Pancreas (tissue), 10 donors: ENCODE data around the gene ZNF296. TPM values are rescaled to one million over a fixed set of nuclear protein-coding genes. Genes with fewer than 3 reads are reported as not detected.

Experiments used
- ATAC-seq, 4 donors: fragments of 200-7000 bp; cut with Tn5 transposase; one replicate each; pipeline versions ENCODE4 v1.8.0 to v1.9.1; 2020; ENCODE audit warnings: mild to moderate bottlenecking in 4 of 4, moderate library complexity in 4 of 4
- DNase-seq, 6 donors: peaks; one replicate each; pipeline ENCODE4 v3.0.0-alpha.2; 2020
- FAIRE-seq: peaks from 2 replicates; lab custom pipeline; 2012; peaks lifted over from hg19 to GRCh38; lab: Jason Lieb, UNC
- H3K27ac ChIP-seq, 4 donors: fragments of 200-600 bp; sonication (generic); 1 replicate in 3 of 4; 2 replicates in 1 of 4; pipeline versions ENCODE4 v1.5.0 to v1.8.0; 2020
- H3K27me3 ChIP-seq, 4 donors: fragments of 200-600 bp; one replicate each; pipeline ENCODE4 v1.8.0; 2021
- H3K36me3 ChIP-seq, 3 donors: fragments of 200-600 bp; sonication (generic) in 1 of 3; one replicate each; pipeline versions ENCODE4 v1.5.0 to v1.8.0; 2020 to 2021
- H3K4me1 ChIP-seq, 3 donors: fragments of 200-600 bp; one replicate each; pipeline ENCODE4 v1.8.0; 2021
- H3K4me3 ChIP-seq, 4 donors: fragments of 200-600 bp; sonication (generic) in 2 of 4; one replicate each; pipeline versions ENCODE4 v1.5.0 to v1.8.0; 2020 to 2021
- H3K9me3 ChIP-seq, 4 donors: fragments of 200-600 bp; one replicate each; pipeline ENCODE4 v1.8.0; 2021
- WGBS, 2 donors: extraction: QIAGEN DNeasy Blood & Tissue Kit; methylation state at CpG; one replicate each; pipeline ENCODE4 v1.1.7; 2013; 5-methylcytosine and 5-hydroxymethylcytosine counted together
- intact Hi-C, 3 donors: fragments of 100-400 bp; cut with DNase I; formaldehyde crosslinking; loops; one replicate each; pipeline versions ENCODE4 v1.11.1 to v1.14.2; 2022
- polyA plus RNA-seq, 2 donors: library from polyadenylated mRNA; stranded (reverse); fragments of 200-250 nt; gene quantifications; one replicate each; pipeline ENCODE4 v1.2.3, GENCODE V29; 2013
- total RNA-seq, 6 donors: library from RNA; stranded (reverse); fragmentation: NEBNext Ultra II Directional in 4 of 6; extraction: Animal tissue kit (Norgen Biotek cat#: 25700) in 4 of 6; gene quantifications; one replicate each; pipeline versions ENCODE4 v1.2.1 to v1.2.4, GENCODE V29; 2021 to 2023
- TF ChIP-seq, protein P1 (sequence below), 4 donors: fragments of 200-600 bp; sonication (generic) in 3 of 4; IDR thresholded peaks; one replicate each; pipeline versions ENCODE4 v1.5.0 to v1.8.0; 2021; ENCODE audit warnings: antibody characterized with exemption in 4 of 4
- donor health status: healthy with polysubstance abuse.
- donor health status: DM: no; HTN: no; CAD: no; lungs with moderate emphysema.
- donor health status: DM: no; HTN: no; CAD: no.
- donor health status: control.
- donor health status: control.
- donor health status: Bipolar disorder and iron deficiency.
- donor health status: DM: yes; HTN: yes; CAD: no.
- donor health status: DM: no; HTN: no; CAD: no.
- donor health status: DM: no; HTN: no; CAD: no.
- donor health status: DM: yes; HTN: yes; CAD: no.

Gene ZNF296
- total and polyA plus RNA-seq, 8 donors: 0.15 to 2.1 (median 0.47) TPM

DNA sequence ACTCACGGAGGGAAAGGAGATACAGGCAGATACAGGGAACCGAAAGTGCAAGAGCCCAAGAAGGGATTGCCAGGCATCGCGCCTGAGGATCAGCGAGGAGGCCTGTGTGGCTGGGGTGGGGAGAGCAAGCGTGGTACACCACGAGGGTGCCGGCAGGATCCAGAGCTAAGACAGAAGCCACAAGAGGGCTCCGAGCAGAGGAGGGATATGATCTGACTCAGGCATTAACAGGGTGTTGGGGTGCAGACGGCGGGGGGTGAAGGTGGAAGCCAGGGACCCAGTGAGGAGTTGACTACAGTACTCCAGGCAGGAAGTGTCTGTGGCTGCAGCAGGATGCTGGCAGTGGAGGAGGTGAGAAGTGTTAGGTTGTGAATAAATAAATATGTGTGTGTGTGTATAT lies 11.3 kb upstream of the ZNF296 start:
- intact Hi-C loops: no loop called here
- no peak for ATAC-seq
- TF ChIP-seq, protein P1, sequence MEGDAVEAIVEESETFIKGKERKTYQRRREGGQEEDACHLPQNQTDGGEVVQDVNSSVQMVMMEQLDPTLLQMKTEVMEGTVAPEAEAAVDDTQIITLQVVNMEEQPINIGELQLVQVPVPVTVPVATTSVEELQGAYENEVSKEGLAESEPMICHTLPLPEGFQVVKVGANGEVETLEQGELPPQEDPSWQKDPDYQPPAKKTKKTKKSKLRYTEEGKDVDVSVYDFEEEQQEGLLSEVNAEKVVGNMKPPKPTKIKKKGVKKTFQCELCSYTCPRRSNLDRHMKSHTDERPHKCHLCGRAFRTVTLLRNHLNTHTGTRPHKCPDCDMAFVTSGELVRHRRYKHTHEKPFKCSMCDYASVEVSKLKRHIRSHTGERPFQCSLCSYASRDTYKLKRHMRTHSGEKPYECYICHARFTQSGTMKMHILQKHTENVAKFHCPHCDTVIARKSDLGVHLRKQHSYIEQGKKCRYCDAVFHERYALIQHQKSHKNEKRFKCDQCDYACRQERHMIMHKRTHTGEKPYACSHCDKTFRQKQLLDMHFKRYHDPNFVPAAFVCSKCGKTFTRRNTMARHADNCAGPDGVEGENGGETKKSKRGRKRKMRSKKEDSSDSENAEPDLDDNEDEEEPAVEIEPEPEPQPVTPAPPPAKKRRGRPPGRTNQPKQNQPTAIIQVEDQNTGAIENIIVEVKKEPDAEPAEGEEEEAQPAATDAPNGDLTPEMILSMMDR (IDR thresholded peaks at IDR 0.05): no peak
- FAIRE-seq: no peak
- peak in 2 of 6 donors; percentile 15 to 48 for DNase-seq
- Histone ChIP-seq H3K27me3 (no peaks in the 10 kb centered on the region), H3K27ac (no peak overlapping the region), H3K9me3 (no peaks in the 10 kb centered on the region), H3K4me1 (peaks cover 0 to 5% (median 0%) of the 10 kb centered on the region in 3 donors), H3K4me3 (no peak overlapping the region), H3K36me3 (no peaks in the 10 kb centered on the region)
- WGBS, 2 donors: 84 to 88% methylated on average over 11 of the region's 11 CpGs

- intact Hi-C loops: no loop called here
- TF ChIP-seq, protein P1 (IDR thresholded peaks at IDR 0.05): no peak
- Histone ChIP-seq H3K36me3 (no peaks in the 10 kb centered on the region), H3K27ac (no peak overlapping the region), H3K27me3 (no peaks in the 10 kb centered on the region), H3K4me1 (peaks cover 0 to 5% (median 0%) of the 10 kb centered on the region in 3 donors), H3K9me3 (no peaks in the 10 kb centered on the region), H3K4me3 (no peak overlapping the region)
- no peak for FAIRE-seq
- no peak for DNase-seq
- ATAC-seq: no peak
- 89 to 91% methylated on average over 4 of the region's 4 CpGs for WGBS, 2 donors
Observed at GRCh38 chr19:45086480-45086879, 10.2 kb upstream of the ZNF296 start.

DNA sequence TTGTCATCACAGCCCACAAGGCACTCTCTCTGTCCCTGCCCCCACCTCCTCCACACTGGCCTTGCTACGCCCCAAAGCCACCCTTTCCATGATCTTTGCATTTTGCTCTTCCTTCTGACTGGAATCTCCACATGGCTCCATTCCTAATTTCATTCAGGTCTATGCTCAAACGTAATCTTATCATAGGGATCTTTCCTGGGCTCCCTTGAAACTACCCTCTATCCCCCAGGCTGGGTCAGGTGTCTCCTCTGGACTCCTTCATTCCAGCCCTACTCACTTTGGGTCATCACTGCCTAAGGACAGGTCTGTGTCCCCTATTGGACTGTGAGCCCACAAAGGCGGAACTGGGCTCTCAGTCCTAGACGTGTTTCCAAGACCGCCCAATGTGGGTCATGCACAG lies 5.9 kb upstream of the ZNF296 start:
- no peaks in the 10 kb centered on the region for H3K27me3 ChIP-seq
- H3K4me3 ChIP-seq: no peak overlapping the region
- no peaks in the 10 kb centered on the region for H3K9me3 ChIP-seq
- no peak overlapping the region for H3K27ac ChIP-seq
- TF ChIP-seq, protein P1 (IDR thresholded peaks at IDR 0.05): no peak
- FAIRE-seq (no peak), DNase-seq (no peak), ATAC-seq (no peak)
- no peaks in the 10 kb centered on the region for H3K36me3 ChIP-seq
- H3K4me1 ChIP-seq: peaks cover 0 to 8% (median 8%) of the 10 kb centered on the region in 3 donors
- intact Hi-C loops: no loop called here
- WGBS, 2 donors: 90 to 94% methylated on average over 5 of the region's 5 CpGs

DNA sequence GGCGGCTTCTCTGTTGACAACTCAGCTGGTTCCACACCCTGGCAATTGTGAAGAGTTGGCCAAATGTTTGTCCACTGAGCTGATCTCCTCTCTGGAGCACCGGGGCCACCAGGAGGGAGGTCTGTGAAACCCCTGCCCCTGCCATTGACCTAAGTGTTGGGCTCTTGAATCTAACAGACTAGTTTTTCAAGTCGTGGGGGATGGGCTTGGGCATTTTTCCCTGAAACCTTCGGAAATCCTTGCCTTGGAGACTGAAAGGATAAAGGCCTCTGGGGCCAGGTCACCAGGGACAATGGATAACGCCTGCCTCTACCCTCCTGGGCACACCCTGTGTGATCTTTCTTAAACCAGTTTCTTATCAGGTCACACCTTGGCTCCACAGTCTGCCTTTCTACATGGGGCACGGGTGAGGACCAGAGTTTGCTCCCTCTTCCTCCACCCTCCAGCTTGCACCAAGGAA lies 3.7 kb upstream of the ZNF296 start:
- Histone ChIP-seq H3K27ac (no peak overlapping the region), H3K27me3 (no peaks in the 10 kb centered on the region), H3K9me3 (no peaks in the 10 kb centered on the region), H3K36me3 (no peaks in the 10 kb centered on the region), H3K4me1 (peaks cover 0 to 15% (median 11%) of the 10 kb centered on the region in 3 donors), H3K4me3 (peak overlapping the region; percentile 51 to 99 (median 78))
- WGBS, 2 donors: 3 to 5% methylated on average over 6 of the region's 6 CpGs
- DNase-seq (no peak), FAIRE-seq (no peak), ATAC-seq (no peak)
- intact Hi-C loops: no loop called here
- TF ChIP-seq, protein P1 (IDR thresholded peaks at IDR 0.05): no peak

DNA sequence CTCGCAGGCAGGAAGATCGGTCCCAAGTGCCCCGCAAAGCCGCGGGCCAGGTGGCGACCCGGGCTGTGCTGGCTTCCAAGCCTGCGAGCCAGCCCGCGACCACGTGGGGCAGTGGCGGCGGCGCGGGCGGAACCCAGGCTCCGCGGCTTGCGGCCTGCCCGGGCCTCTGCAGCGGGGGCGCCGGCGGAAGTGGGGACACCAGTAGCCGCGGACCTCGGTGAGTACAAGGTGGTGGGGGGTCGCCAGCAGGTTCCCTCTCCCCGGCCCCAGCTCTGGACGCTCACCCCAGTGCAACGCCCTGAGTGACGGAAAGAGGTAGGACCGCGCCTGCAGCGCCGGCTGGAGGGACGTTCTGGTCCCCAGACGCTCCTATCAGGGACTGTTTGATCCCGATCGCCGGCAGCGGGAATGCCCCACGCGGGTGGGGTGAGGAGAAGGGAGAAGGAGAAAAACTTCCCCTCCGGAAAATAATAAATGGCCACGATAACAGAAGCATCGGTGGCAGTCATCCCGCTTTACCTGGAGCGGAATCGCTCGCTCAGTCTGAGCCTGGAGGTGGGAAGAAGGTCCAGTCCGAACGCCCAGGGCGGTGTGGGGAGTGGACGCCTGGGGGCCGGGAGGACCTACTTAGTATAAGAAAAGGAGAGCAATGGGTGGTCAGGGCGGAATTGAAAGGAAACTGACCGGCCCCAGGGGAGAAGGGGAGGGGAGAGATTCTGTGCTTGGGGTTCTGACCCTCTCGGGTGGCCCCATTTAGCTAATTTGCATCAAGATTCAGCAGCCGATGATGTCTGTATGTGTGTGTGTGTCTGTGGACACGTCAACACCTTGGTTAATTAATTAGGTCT lies 3.0 kb upstream of the ZNF296 start, which contains the start of gene GEMIN7:
TSS of gene GEMIN7 (plus strand) at position 198 of the 848 bp plus-strand sequence. CDS start 10,855 bp downstream, outside the sequence.
- peak within 1 kb of the TSS in 2 of 4 donors; percentile 51 to 57 for H3K27ac ChIP-seq
- peak; percentile 83 to 92 (median 89) for ATAC-seq
- peak within 1 kb of the TSS; percentile 51 to 99 (median 78) for H3K4me3 ChIP-seq
- FAIRE-seq: no peak
- 0% methylated on average over 48 to 61 of the region's 61 CpGs for WGBS, 2 donors
- no peaks in the 10 kb centered on the region for H3K9me3 ChIP-seq
- intact Hi-C loops: no loop called here
- peak; percentile 64 to 93 (median 80) for DNase-seq
- TF ChIP-seq, protein P1 (IDR thresholded peaks at IDR 0.05): no peak
- no peaks in the 10 kb centered on the region for H3K27me3 ChIP-seq
- peaks cover 0 to 15% (median 11%) of the 10 kb centered on the region in 3 donors for H3K4me1 ChIP-seq
- H3K36me3 ChIP-seq: no peaks in the 10 kb centered on the region
